NCI-H1694 (cell line): ENCODE data around the gene RGS3.

ENCODE experiments used
- DNase-seq: peaks from one replicate; lab custom pipeline; 2025; lab: John Stamatoyannopoulos, UW

Gene RGS3

GRCh38 chr9:113511856-113512761 is 48.6 kb downstream of the RGS3 start:
- DNase-seq = no peak

GRCh38 chr9:113513111-113513510 is 49.6 kb downstream of the RGS3 start:
- DNase-seq = no peak

- DNase-seq = no peak
Observed at GRCh38 chr9:113513536-113513935, 50.0 kb downstream of the RGS3 start.

GRCh38 chr9:113514061-113514460 is 50.5 kb downstream of the RGS3 start:
- DNase-seq = no peak

- DNase-seq = no peak
Observed at GRCh38 chr9:113514748-113515147, 51.2 kb downstream of the RGS3 start.

- no peak for DNase-seq
Observed at GRCh38 chr9:113515862-113516261, 52.3 kb downstream of the RGS3 start.

- DNase-seq = no peak
Observed at GRCh38 chr9:113516840-113517577, 53.5 kb downstream of the RGS3 start.

- DNase-seq = no peak
Observed at GRCh38 chr9:113519426-113520108, 56.0 kb downstream of the RGS3 start.

- DNase-seq = no peak
Observed at GRCh38 chr9:113520109-113520642, 56.6 kb downstream of the RGS3 start.

- DNase-seq = no peak
Observed at GRCh38 chr9:113521693-113522255, 58.2 kb downstream of the RGS3 start.

- no peak for DNase-seq
Observed at GRCh38 chr9:113522419-113522818, 58.9 kb downstream of the RGS3 start.

- no peak for DNase-seq
Observed at GRCh38 chr9:113522858-113523257, 59.3 kb downstream of the RGS3 start.

- DNase-seq = no peak
Observed at GRCh38 chr9:113523421-113524141, 60.1 kb downstream of the RGS3 start.

- no peak for DNase-seq
Observed at GRCh38 chr9:113524468-113524867, 60.9 kb downstream of the RGS3 start.

GRCh38 chr9:113525205-113525604 is 61.7 kb downstream of the RGS3 start:
- no peak for DNase-seq

GRCh38 chr9:113525831-113526230 is 62.3 kb downstream of the RGS3 start:
- DNase-seq = no peak

- no peak for DNase-seq
Observed at GRCh38 chr9:113526231-113526746, 62.8 kb downstream of the RGS3 start.

GRCh38 chr9:113526841-113527240 is 63.3 kb downstream of the RGS3 start:
- no peak for DNase-seq

GRCh38 chr9:113528088-113528487 is 64.6 kb downstream of the RGS3 start:
- no peak for DNase-seq

- DNase-seq = no peak
Observed at GRCh38 chr9:113528811-113529210, 65.3 kb downstream of the RGS3 start.
